Mesothelial cell of epicardium (in vitro differentiated cells): Measurements from ENCODE around the gene DDX39A. TPM values are rescaled to one million over a fixed set of nuclear protein-coding genes. Genes with fewer than 3 reads are reported as not detected.

Experiments
- DNase-seq, 2 experiments: peaks; one replicate each; pipeline ENCODE4 v3.0.0; 2021; ENCODE audit warnings: low spot score in 2 of 2; ENCODE audit not compliant: unreplicated experiment in 2 of 2
- H3K27ac Mint-ChIP-seq: 2 replicates; pipeline ENCODE4 v1.8.0; 2021; ENCODE audit warnings: mixed read lengths
- H3K27me3 Mint-ChIP-seq: 2 replicates; pipeline ENCODE4 v1.8.0; 2021; ENCODE audit warnings: low read depth, mixed read lengths
- H3K36me3 Mint-ChIP-seq: 2 replicates; pipeline ENCODE4 v1.8.0; 2021; ENCODE audit warnings: mixed read lengths
- H3K4me1 Mint-ChIP-seq: 2 replicates; pipeline ENCODE4 v1.8.0; 2021; ENCODE audit warnings: mixed read lengths
- H3K4me3 Mint-ChIP-seq: 2 replicates; pipeline ENCODE4 v1.8.0; 2021; ENCODE audit warnings: mild to moderate bottlenecking, moderate library complexity, mixed read lengths
- H3K9me3 Mint-ChIP-seq: 2 replicates; pipeline ENCODE4 v1.8.0; 2021; ENCODE audit warnings: mixed read lengths
- CTCF ChIP-seq: fragments of 200-600 bp; sonication (generic); IDR thresholded peaks from one replicate; pipeline ENCODE4 v1.5.0; 2021; ENCODE audit warnings: antibody characterized with exemption; ENCODE audit not compliant: unreplicated experiment
- total RNA-seq: library from RNA; stranded (reverse); gene quantifications from 3 replicates; pipeline ENCODE4 v1.2.1, GENCODE V29; 2021

Gene DDX39A
- total RNA-seq, 1 donor from 2014 or later, result 68.6 TPM

GRCh38 chr19:14395262-14395661 is 23.9 kb downstream of the DDX39A start:
- Mint-ChIP-seq H3K27ac (no peak overlapping the region), H3K36me3 (no peaks in the 10 kb centered on the region), H3K9me3 (no peaks in the 10 kb centered on the region)

GRCh38 chr19:14394167-14394566 is 25.0 kb downstream of the DDX39A start:
- H3K36me3 Mint-ChIP-seq, result no peaks in the 10 kb centered on the region
- no peak for DNase-seq
- H3K4me1 Mint-ChIP-seq, result no peaks in the 10 kb centered on the region
- H3K4me3 Mint-ChIP-seq, result no peak overlapping the region
- H3K9me3 Mint-ChIP-seq, result no peaks in the 10 kb centered on the region
- no peak for TF ChIP-seq CTCF
- no peak overlapping the region for H3K27ac Mint-ChIP-seq
- H3K27me3 Mint-ChIP-seq, result no peaks in the 10 kb centered on the region

More at GRCh38 chr19:14395262-14395661, 23.9 kb downstream of the DDX39A start:
- no peak for TF ChIP-seq CTCF
- Mint-ChIP-seq H3K4me3 (no peak overlapping the region), H3K27me3 (no peaks in the 10 kb centered on the region), H3K4me1 (no peaks in the 10 kb centered on the region)
- DNase-seq, result no peak

GRCh38 chr19:14393329-14393728 is 25.8 kb downstream of the DDX39A start:
- H3K27me3 Mint-ChIP-seq, result no peaks in the 10 kb centered on the region
- no peak for DNase-seq

GRCh38 chr19:14391156-14391821 is 27.9 kb downstream of the DDX39A start:
- no peak for DNase-seq
- no peaks in the 10 kb centered on the region for H3K4me1 Mint-ChIP-seq
- H3K4me3 Mint-ChIP-seq, result no peak overlapping the region
- H3K27me3 Mint-ChIP-seq, result no peaks in the 10 kb centered on the region
- TF ChIP-seq CTCF, result no peak
- H3K9me3 Mint-ChIP-seq, result no peaks in the 10 kb centered on the region
- H3K36me3 Mint-ChIP-seq, result no peaks in the 10 kb centered on the region
- H3K27ac Mint-ChIP-seq, result no peak overlapping the region

More at GRCh38 chr19:14393329-14393728, 25.8 kb downstream of the DDX39A start:
- no peak for TF ChIP-seq CTCF
- no peak overlapping the region for H3K27ac Mint-ChIP-seq
- H3K36me3 Mint-ChIP-seq, result no peaks in the 10 kb centered on the region
- no peaks in the 10 kb centered on the region for H3K4me1 Mint-ChIP-seq
- no peak overlapping the region for H3K4me3 Mint-ChIP-seq
- H3K9me3 Mint-ChIP-seq, result no peaks in the 10 kb centered on the region

GRCh38 chr19:14390548-14390947 is 28.6 kb downstream of the DDX39A start:
- Mint-ChIP-seq H3K27ac (no peak overlapping the region), H3K4me3 (no peak overlapping the region), H3K27me3 (no peaks in the 10 kb centered on the region), H3K9me3 (no peaks in the 10 kb centered on the region), H3K36me3 (no peaks in the 10 kb centered on the region), H3K4me1 (no peaks in the 10 kb centered on the region)
- no peak for TF ChIP-seq CTCF
- DNase-seq, result no peak
